MCF 10A (cell line): ENCODE results near the gene SPACA7. TPM values are rescaled to one million over a fixed set of nuclear protein-coding genes. Genes with fewer than 3 reads are reported as not detected.

ENCODE experiments used
- Bru-seq: library from RNA; stranded (reverse); fragments of 400-500 nt; gene quantifications from one replicate; lab custom pipeline; 2021; lab: Mats Ljungman, UMichigan
- BruChase-seq, 2 experiments: library from RNA; stranded (reverse); fragments of 400-500 nt; gene quantifications; one replicate each; lab custom pipeline; 2021; lab: Mats Ljungman, UMichigan
- BruUV-seq: library from RNA; stranded (reverse); fragments of 400-500 nt; replicated peaks from 2 replicates; lab custom pipeline; 2021; lab: Mats Ljungman, UMichigan
- CTCF ChIA-PET: fragments of 300-600 bp; sonication (Branson Sonifier 250); formaldehyde crosslinking; extraction: SDS; loops from one replicate; lab custom pipeline; 2021; ENCODE audit warnings: antibody characterized with exemption, inconsistent platforms; lab: Yijun Ruan, JAX
- POLR2A ChIA-PET: fragments of 300-600, 350-650 bp; sonication (Branson Sonifier 250); formaldehyde crosslinking; extraction: SDS; loops from one replicate; lab custom pipeline; 2020; ENCODE audit warnings: antibody characterized with exemption, inconsistent platforms; lab: Yijun Ruan, JAX
- DNase-seq: peaks from one replicate; pipeline ENCODE4 v3.0.0-alpha.2; 2018; ENCODE audit not compliant: unreplicated experiment
- H3K27ac Mint-ChIP-seq: one replicate; pipeline ENCODE4 v1.8.0; 2022; ENCODE audit warnings: mild to moderate bottlenecking, low read depth, mixed read lengths; ENCODE audit not compliant: unreplicated experiment
- H3K27me3 Mint-ChIP-seq: one replicate; pipeline ENCODE4 v1.8.0; 2022; ENCODE audit warnings: mixed read lengths; ENCODE audit not compliant: insufficient read depth, unreplicated experiment
- H3K36me3 Mint-ChIP-seq: one replicate; pipeline ENCODE4 v1.8.0; 2022; ENCODE audit warnings: mild to moderate bottlenecking, moderate library complexity, mixed read lengths; ENCODE audit not compliant: insufficient read depth, unreplicated experiment
- H3K4me1 Mint-ChIP-seq: one replicate; pipeline ENCODE4 v1.8.0; 2022; ENCODE audit warnings: mixed read lengths; ENCODE audit not compliant: insufficient read depth, unreplicated experiment
- H3K4me3 Mint-ChIP-seq: one replicate; pipeline ENCODE4 v1.8.0; 2022; ENCODE audit warnings: mild to moderate bottlenecking, moderate library complexity, mixed read lengths; ENCODE audit not compliant: unreplicated experiment
- H3K9me3 Mint-ChIP-seq: one replicate; pipeline ENCODE4 v1.8.0; 2022; ENCODE audit warnings: mixed read lengths; ENCODE audit not compliant: unreplicated experiment
- intact Hi-C: fragments of 100-400 bp; cut with micrococcal nuclease; formaldehyde crosslinking; loops from 2 replicates; pipeline ENCODE4 v1.14.1; 2022
- long read RNA-seq: library from polyadenylated mRNA; stranded (forward); transcript quantifications from one replicate; pipeline ENCODE4 v2.0.0, GENCODE V29; 2022
- total RNA-seq: library from RNA; stranded (reverse); gene quantifications from 2 replicates; pipeline ENCODE4 v1.2.3, GENCODE V29; 2022
- TF ChIP-seq, protein P1 (sequence below): fragments of 200-600 bp; IDR thresholded peaks from one replicate; pipeline ENCODE4 v1.8.0; 2022; ENCODE audit warnings: antibody characterized with exemption, mild to moderate bottlenecking; ENCODE audit not compliant: unreplicated experiment

The SPACA7 gene, protein sequence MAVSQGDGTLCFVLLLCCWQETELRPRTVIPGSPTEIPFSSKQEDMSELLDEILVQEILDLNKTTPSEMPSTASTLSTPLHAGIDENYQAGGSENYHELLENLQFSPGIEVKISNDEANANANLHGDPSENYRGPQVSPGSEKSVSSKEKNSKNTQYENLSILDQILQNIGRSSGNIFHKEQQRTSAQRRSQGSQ
- total RNA-seq (not detected in 2 replicates), Bru-seq, nascent RNA (not detected), BruChase-seq, experiment 1, labeled RNA remaining after a 6-hour chase (not detected), BruChase-seq, experiment 2, labeled RNA remaining after a 2-hour chase (not detected)
- long read RNA-seq = 0 reads

DNA sequence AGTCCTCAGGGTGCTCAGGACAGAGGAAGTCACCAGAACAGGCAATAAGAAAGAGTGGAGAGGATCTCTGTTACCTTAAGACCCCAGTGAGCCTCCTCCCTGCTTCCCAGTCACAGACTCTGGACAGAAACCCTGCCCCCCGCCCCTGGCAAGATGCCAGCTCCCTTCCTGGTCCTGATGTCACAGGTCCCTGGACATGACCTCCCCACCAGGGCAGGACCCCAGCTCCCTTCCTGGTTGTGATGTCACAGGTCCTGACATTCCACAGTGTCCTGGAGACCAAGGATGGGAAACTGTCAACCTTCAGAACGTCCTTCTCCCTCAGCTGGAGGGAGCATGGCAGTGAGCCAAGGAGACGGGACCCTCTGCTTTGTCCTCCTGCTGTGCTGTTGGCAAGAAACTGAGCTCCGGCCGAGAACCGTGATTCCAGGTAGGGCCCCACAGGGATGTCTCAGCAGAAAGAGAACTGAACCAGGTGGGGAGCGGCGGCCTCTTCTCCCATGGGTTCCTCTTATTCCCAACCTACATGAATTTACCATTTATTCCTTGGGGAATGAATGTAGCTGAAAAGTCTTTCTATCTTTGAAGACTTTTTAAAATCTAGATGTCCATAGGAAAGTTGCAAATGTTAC lies at the start of gene SPACA7:
Gene SPACA7, plus strand, starts transcription at position 306 of the 632 bp plus-strand sequence. Its CDS starts 31 bp downstream, at position 337.
- Mint-ChIP-seq H3K4me1 (peaks cover 4% of the 10 kb centered on the region), H3K27me3 (no peaks in the 10 kb centered on the region), H3K36me3 (no peaks in the 10 kb centered on the region), H3K4me3 (no peak within 1 kb of the TSS), H3K9me3 (peaks cover 12% of the 10 kb centered on the region), H3K27ac (no peak within 1 kb of the TSS)
- ChIA-PET CTCF (no interaction called here), POLR2A (no interaction called here)
- TF ChIP-seq, protein P1, sequence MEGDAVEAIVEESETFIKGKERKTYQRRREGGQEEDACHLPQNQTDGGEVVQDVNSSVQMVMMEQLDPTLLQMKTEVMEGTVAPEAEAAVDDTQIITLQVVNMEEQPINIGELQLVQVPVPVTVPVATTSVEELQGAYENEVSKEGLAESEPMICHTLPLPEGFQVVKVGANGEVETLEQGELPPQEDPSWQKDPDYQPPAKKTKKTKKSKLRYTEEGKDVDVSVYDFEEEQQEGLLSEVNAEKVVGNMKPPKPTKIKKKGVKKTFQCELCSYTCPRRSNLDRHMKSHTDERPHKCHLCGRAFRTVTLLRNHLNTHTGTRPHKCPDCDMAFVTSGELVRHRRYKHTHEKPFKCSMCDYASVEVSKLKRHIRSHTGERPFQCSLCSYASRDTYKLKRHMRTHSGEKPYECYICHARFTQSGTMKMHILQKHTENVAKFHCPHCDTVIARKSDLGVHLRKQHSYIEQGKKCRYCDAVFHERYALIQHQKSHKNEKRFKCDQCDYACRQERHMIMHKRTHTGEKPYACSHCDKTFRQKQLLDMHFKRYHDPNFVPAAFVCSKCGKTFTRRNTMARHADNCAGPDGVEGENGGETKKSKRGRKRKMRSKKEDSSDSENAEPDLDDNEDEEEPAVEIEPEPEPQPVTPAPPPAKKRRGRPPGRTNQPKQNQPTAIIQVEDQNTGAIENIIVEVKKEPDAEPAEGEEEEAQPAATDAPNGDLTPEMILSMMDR = no peak
- DNase-seq = no peak
- intact Hi-C loops = no loop called here
- BruUV-seq = no TSS peak

DNA sequence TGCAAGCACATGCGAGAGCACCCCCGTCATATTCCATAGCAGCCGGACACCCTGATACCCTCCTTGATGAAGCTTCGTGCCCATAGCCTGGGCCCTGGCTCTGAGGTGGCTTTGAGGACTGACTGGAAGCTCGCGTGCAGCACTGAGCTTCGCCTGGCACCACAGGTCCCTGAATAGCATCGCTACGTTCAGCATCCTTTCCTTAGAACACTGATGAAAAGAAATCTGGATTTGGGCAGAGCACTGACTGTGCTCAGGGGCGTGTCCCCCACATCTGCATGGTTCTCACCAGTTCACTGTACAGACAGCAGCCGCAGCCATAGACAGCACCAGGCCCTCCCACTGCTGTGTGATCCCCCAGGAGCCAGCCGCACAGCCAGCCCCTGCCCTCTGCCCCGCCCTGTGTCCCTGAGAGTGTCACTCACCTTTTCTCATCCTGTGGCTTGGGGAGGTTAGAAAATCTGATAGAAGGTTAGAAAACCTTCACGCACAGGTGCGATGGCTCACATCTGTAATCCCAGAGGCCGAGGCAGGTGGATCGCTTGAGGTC lies 49.3 kb upstream of the SPACA7 start:
- Mint-ChIP-seq H3K27ac (no peak overlapping the region), H3K27me3 (no peaks in the 10 kb centered on the region), H3K9me3 (peaks cover 29% of the 10 kb centered on the region), H3K36me3 (no peaks in the 10 kb centered on the region), H3K4me1 (no peaks in the 10 kb centered on the region), H3K4me3 (no peak overlapping the region)
- BruUV-seq = no TSS peak
- TF ChIP-seq, protein P1 = no peak
- intact Hi-C loops = no loop called here
- ChIA-PET CTCF (interaction anchor here (0.6 kb wide), 1 partner anchor 866 kb away, joined by 4 read pairs; no protein-coding TSS in a partner anchor), POLR2A (no interaction called here)
- DNase-seq = no peak

DNA sequence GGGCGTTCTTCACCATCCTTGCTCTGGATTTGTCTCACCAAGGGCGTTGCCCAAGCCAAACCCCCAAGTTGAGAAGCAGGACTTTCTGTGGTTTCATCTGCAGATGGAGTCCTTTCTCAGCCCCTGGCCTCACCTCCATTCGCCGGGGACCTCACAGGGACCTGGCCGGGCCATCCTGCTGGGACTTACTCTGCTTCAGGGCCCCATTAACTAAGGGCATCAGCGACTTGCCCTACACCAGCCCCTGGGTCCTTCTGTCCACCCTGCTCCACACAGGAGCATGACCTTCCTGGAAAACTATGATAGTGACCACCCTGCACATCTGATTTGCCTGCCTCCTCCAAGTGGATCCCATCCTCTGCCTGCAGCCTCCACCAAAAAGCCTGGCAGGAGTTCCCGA lies 47.2 kb upstream of the SPACA7 start:
- POLR2A ChIA-PET = no interaction called here
- no peak overlapping the region for H3K4me3 Mint-ChIP-seq
- intact Hi-C loops = no loop called here
- H3K4me1 Mint-ChIP-seq = no peaks in the 10 kb centered on the region
- no peak for DNase-seq
- H3K9me3 Mint-ChIP-seq = peaks cover 29% of the 10 kb centered on the region
- CTCF ChIA-PET = interaction anchor here (0.7 kb wide), 1 partner anchor 131 kb away, joined by 3 read pairs; no protein-coding TSS in a partner anchor
- H3K27ac Mint-ChIP-seq = no peak overlapping the region
- H3K36me3 Mint-ChIP-seq = no peaks in the 10 kb centered on the region
- TF ChIP-seq, protein P1 = no peak
- no peaks in the 10 kb centered on the region for H3K27me3 Mint-ChIP-seq
- no TSS peak for BruUV-seq

DNA sequence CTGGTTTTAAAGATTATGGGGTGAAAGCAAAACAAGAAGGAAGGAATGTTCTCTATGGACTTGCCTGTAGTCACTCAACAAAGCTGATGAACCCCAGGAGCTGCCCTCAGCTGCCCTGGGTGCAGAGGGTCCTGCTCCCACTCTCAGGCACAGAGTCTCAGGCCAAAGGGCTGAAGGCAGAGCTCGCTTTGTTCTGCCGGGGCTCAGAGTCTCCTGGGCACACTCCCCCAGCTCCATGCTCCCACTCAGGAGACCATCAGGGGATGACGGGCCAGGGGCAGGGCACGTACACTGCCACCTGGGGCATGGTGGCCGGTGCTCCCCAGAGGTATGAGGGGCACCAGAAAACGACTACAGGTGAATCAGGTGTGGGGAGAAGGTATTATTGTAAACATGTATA lies 46.8 kb upstream of the SPACA7 start:
- no peak for DNase-seq
- no peak overlapping the region for H3K4me3 Mint-ChIP-seq
- no peaks in the 10 kb centered on the region for H3K36me3 Mint-ChIP-seq
- TF ChIP-seq, protein P1 = no peak
- intact Hi-C loops = no loop called here
- ChIA-PET POLR2A (no interaction called here), CTCF (interaction anchor here (0.7 kb wide), 1 partner anchor 131 kb away, joined by 3 read pairs; no protein-coding TSS in a partner anchor)
- H3K9me3 Mint-ChIP-seq = peaks cover 29% of the 10 kb centered on the region
- H3K4me1 Mint-ChIP-seq = no peaks in the 10 kb centered on the region
- BruUV-seq = no TSS peak
- no peak overlapping the region for H3K27ac Mint-ChIP-seq
- H3K27me3 Mint-ChIP-seq = no peaks in the 10 kb centered on the region
